Upper lobe of left lung (tissue), 4 donors: Measurements from ENCODE around the gene PAGR1.
A peak's percentile ranks its signal among the peaks of the same experiment; 100 is the strongest.

Source experiments
- CTCF ChIP-seq, 6 experiments: fragments of 450-650 bp in 4 of 6; fragments of 200-600 bp in 2 of 6; sonication (generic) in 2 of 6; IDR thresholded peaks; one replicate each; pipeline ENCODE4 v1.5.1; 2016 to 2019; ENCODE audit warnings: antibody characterized with exemption in 6 of 6
- POLR2A ChIP-seq, 4 donors: fragments of 450-650 bp; IDR thresholded peaks; one replicate each; pipeline ENCODE4 v1.5.1; 2016 to 2017; ENCODE audit warnings: antibody characterized with exemption in 4 of 4, mild to moderate bottlenecking in 2 of 4

GRCh38 chr16:29805232-29806098 is 10.5 kb upstream of the PAGR1 start:
- TF ChIP-seq CTCF (IDR thresholded peaks at IDR 0.05): peak in 4 of 6 experiments; percentile 18 to 56 (median 36)
- TF ChIP-seq POLR2A (IDR thresholded peaks at IDR 0.05): peak in 3 of 4 donors; percentile 71 to 95 (median 79)
